ENCODE data around the gene GET4.

DNA sequence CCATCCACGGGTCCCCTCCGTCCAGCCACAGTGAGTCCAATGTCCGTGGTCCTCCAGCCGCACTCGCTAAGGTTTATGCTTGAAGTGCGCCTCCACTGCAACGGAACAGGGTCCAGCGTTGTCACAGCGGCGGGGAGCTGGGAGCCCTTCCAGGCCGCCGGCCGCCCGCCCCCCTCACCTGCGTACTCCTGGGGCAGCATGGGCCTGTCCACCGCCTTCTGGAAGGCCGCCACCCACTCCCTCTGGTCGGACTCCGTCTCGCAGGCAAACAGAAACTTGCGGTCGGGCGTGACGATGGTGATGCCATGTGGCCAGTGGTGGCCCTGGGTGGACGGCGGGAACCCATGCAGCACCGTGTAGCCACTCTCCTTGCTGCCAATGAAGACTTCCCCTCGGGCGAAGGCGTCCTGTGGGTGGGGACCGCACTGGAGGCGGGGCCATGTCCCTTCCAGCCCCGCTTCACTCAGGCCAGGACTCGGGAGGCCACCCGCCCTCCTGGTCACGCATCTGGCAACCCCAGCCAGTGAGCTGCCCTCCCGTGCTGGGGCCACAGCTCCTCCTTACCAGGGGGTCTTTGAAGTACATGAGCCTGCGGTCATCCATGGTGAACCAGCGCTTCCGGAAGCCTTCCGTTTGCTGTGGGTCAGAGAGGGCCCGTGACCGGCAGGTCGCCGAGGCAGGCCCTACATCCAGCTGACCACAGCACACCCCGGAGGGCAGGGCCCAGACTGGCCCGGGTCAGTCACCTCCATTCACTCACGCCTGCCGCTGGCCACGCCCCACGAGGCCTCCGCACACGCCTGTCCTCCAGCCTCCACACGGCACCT is 22.7 kb downstream of the GET4 start:
- TF ChIP-seq POLR2A (IDR thresholded peaks at IDR 0.05; ENCODE audit: extremely low read depth, insufficient read length) (no peak), MYC (IDR thresholded peaks at IDR 0.05; ENCODE audit: low read depth, low read length) (no peak)
- TF ChIP-seq, protein P1, sequence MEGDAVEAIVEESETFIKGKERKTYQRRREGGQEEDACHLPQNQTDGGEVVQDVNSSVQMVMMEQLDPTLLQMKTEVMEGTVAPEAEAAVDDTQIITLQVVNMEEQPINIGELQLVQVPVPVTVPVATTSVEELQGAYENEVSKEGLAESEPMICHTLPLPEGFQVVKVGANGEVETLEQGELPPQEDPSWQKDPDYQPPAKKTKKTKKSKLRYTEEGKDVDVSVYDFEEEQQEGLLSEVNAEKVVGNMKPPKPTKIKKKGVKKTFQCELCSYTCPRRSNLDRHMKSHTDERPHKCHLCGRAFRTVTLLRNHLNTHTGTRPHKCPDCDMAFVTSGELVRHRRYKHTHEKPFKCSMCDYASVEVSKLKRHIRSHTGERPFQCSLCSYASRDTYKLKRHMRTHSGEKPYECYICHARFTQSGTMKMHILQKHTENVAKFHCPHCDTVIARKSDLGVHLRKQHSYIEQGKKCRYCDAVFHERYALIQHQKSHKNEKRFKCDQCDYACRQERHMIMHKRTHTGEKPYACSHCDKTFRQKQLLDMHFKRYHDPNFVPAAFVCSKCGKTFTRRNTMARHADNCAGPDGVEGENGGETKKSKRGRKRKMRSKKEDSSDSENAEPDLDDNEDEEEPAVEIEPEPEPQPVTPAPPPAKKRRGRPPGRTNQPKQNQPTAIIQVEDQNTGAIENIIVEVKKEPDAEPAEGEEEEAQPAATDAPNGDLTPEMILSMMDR (IDR thresholded peaks at IDR 0.05; ENCODE audit: low read depth, low read length), result no peak
